Suppressor macrophage (primary cell): ENCODE data around the gene BEST4.
"Not testable (repeated sequence)": the region's sequence is repeated elsewhere in the genome, so short reads cannot be mapped to it uniquely, and the experiment has no call there.

ENCODE experiments used
- DNase-seq, 4 experiments: peaks; one replicate each; pipeline ENCODE4 v3.0.0-alpha.2; 2020 to 2022

The BEST4 gene

DNA sequence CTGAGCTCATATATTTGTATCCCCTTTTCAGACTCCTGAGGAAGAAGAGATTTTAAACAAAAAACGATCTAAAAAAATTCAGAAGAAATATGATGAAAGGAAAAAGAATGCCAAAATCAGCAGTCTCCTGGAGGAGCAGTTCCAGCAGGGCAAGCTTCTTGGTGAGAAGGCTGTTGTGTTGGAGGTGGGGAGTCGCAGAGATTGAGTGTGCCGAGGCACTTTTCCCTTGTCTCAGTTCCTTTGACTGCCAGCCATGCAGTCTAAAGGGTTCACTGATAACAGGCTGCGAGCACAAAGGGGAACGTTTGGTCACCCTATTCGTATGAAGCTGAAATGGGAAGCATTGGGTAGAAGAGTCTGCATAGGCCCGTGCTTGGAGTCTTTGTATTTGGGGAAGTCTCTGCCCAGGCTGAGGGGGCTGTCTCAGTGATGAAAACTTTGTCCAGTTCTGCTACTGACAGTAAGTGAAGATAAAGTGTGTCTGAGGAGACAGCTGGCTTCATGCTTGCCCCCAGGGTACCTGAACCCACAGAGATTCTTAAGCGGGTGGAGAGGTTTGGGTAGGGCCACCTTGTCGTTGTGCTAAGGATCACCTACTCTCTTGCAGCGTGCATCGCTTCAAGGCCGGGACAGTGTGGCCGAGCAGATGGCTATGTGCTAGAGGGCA, 9.9 kb downstream of the BEST4 start:
- DNase-seq, result peak; percentile 69 to 83 (median 78)

DNA sequence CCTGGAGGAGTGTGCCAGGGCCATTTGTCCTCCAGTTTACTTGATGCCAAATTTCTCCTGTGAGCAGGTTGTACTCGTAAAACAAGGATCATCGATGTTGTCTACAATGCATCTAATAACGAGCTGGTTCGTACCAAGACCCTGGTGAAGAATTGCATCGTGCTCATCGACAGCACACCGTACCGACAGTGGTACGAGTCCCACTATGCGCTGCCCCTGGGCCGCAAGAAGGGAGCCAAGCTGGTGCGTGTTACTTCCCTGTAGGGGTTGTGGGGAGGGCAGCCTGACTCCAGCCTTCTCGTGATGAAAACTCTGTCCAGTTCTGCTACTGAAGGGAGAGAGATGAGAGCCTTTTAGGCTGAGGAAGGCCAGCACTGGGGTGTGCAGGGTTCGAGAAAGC, 10.4 kb downstream of the BEST4 start:
- DNase-seq, result no peak

DNA sequence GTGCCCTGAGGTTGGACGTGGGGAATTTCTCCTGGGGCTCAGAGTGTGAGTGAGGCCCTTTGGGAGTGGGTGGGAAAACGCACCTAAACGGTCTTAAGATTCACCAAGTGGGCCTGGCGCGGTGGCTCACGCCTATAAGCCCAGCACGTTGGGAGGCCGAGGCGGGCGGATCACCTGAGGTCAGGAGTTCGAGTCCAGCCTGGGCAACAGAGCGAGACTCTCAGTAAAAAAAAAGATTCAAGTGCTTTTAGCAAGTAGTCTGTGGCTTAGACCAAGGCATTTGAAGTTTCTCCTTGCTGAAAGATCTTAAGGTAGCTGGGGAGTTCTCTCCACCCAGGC, 11.3 kb downstream of the BEST4 start:
- DNase-seq, result no peak

DNA sequence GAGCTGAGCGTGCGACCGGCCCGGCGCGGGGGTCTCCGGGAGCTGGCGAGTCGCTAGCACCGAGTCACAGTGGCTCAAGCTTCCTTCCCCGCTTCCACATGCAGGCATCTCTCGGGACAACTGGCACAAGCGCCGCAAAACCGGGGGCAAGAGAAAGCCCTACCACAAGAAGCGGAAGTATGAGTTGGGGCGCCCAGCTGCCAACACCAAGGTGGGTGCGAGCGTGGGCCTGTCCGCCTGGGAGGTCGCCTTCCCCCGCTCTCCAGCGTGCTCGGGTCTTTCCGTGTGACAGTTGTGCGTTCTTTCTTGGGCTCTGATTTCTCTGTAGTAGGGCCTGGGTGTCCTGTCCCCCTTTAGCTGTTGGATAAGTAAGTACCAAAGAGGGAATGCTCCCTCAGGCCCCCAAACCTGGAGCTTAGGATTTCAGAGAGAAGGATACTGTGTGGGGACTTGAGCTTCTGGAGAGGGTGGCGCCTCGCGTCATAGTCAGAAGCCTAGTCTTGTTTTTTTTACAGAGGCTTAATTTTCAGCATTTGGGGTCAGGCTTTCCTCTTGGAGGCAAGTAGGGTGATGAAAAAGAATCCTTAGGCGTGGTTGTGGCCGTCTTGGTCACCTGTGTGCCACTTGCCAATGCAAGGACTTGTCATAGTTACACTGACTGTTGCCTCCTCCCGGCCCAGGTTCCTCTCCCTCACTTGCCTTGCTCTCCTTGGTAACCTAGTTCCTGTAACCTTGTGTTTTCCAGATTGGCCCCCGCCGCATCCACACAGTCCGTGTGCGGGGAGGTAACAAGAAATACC, 11.8 kb downstream of the BEST4 start:
- peak; percentile 45 to 72 (median 61) for DNase-seq

DNA sequence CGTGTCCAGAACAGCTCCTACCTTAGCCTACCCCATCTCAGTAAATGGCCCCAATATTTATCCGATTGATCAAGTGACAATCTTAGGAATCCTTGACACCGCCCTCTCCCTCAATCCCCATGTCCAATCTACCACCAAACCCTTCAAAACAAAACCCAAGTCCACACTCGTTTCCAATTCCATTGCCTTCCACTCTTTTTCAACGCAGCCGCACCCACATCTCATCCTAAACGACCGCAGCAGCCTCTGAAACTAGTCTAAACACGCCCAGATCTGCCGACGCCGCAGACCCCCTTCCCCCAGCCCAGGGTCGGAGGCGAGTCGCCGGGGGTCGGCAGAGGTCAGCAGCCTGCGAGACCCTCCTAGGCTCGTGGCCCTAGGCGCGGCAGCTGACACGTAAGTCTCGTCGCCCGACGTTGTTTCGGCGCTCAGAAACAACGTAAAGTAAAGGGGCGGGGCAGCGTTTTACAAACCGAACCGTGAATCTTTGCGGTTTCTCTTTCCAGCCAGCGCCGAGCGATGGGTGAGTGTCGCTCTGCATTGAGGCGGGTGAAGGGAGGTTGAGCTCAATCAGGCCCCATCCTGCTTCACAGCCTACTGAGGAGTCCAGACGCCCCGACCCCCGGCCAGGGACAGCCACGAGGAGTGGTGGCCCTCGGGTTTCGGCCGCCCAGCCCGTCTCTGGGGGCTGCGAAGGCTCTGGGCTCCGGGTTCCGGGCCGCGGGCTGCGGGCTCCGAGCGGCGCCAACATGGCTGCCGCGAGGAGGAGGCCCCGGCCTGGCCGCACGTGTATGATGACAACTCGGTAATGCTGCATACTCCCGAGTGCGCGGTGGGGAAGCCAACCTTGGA, 12.7 kb downstream of the BEST4 start, which contains the start of gene RPS8:
Gene RPS8 (plus strand): TSS at position 463 of the 852 bp plus-strand sequence. CDS start 57 bp downstream, at position 520.
- peak; percentile 96 to 97 (median 96) for DNase-seq

DNA sequence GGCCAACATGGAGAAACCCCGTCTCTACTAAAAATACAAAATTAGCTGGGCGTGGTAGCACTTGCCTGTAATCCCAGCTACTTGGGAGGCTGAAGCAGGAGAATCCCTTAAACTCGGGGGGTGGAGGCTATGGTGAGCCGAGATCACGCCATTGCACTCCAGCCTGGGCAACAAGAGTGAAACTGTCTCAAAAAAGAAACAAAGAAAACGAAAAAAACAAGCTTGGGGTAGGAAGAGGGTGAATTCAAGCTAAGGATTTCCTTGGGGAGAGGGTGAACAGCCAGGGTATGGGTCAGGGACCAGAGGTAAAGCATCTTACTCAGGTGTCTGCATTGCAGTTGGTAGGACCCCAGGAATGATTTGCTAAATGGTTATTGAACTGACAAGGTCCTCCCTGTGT, 21.5 kb downstream of the BEST4 start:
- DNase-seq, result not testable (repeated sequence)

DNA sequence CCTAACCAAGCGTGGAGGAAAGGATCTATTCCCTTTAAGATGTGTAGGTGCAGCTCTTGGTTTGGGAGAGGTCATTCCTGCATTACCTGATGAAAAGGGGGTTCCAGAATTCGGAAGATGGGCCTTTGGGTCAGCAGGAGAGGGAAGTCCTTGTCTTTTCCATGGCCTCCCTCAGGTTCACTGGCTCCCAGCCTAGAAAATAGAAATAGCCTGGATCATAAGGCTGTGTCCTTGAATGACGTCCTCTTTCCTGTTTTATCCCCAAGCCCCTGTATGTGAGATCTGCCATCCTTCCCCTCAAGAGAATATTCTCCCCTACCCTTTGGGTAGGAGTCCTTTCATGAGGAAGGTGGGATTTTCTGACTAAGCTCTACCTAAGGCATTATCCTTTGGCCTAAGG, 27.1 kb downstream of the BEST4 start:
- no peak for DNase-seq

DNA sequence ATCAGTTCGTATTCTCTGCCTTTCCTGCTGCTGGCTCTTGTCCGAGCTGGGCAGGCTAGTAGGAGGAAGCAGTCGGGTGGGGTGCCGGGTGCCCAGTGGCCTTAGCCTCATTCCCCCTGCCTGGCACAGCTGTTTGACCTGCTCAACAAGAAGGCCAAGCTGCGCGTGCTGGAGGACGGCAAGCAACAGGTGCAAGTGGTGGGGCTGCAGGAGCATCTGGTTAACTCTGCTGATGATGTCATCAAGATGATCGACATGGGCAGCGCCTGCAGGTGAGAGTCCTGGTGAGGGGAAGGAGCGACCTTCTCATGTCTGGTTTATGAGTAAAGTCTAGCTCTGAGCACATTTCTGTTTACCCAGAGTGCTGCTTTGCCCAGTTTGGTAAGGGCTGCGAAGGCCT, 28.9 kb downstream of the BEST4 start:
- DNase-seq, result no peak

DNA sequence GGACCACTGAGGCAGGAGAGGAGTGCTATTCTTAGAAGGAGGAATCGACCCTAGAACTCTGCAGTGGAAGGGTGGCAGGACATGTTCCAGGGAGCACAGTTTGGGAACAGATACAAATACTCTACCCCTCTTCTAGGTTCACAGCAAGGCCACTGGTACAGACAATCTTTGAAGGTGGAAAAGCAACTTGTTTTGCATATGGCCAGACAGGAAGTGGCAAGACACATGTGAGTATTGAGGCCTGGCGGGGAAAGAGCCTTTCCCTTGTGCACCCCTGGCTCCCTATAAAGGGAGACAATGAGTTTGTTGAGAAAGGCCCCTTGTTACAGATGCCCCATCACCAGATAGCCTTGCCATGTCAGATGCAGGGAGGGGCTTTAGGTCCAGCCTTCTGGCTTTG, 30.6 kb downstream of the BEST4 start:
- no peak for DNase-seq

DNA sequence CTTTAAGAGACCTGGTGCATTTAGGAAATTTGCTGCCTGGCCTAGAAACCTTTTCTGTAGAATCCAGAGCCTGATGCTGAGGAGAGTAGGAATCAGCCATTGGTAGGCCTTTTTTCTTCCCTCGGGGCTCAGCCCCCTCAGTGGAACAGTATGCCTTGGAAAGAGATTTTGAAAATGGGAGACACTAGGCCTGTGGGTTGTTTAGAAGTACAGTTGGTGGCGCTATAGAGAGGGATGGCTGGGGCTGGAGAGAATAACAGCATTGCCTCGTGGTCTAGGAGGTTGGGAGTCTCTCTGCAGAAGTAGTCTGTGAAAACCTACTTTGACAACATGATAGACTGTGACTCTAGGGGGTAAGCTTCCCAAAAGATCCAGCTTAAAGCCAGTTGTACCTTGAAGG, 40.1 kb downstream of the BEST4 start:
- DNase-seq, result no peak

DNA sequence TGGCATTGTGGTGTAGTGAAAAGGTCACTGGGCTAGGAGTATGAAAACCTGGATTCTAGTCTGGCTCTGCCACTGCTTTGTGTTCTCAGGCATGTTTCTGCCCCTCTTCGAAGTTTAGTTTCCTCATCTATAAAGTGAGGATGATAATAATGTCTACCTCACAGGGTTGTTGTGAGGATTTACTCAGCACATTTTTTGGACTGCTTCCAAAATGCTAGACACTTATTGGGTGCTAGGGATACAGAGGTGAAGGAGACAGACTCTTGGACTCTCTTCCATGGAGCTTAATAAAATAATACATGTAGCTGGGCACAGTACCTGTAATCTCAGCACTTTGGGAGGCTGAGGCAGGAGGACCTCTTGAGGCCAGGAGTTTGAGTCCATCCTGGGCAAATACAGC, 44.8 kb downstream of the BEST4 start:
- DNase-seq, result no peak

DNA sequence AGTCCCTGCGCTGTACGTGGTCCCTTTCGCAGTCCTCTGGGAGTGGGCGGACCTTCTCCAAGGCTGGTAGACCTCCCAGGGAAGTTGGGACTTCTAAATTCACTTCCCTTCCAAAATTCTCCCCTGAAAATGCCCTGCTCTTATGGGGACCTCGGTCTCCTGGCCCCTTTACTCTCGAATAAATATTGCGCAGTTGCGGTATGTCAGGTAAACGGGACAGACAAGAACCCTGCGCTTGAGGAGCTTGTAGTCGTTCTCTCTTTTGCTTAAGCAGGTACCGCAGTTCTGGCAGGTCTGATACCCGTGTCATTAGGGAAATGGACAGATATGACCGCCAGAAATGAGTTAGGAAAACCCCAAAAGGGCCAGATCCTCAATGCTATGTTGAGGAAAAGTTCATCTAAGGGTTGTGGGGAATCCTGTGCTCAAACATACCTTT, 47.8 kb downstream of the BEST4 start:
- DNase-seq, result peak in 2 of 4 experiments; percentile 16 to 41

DNA sequence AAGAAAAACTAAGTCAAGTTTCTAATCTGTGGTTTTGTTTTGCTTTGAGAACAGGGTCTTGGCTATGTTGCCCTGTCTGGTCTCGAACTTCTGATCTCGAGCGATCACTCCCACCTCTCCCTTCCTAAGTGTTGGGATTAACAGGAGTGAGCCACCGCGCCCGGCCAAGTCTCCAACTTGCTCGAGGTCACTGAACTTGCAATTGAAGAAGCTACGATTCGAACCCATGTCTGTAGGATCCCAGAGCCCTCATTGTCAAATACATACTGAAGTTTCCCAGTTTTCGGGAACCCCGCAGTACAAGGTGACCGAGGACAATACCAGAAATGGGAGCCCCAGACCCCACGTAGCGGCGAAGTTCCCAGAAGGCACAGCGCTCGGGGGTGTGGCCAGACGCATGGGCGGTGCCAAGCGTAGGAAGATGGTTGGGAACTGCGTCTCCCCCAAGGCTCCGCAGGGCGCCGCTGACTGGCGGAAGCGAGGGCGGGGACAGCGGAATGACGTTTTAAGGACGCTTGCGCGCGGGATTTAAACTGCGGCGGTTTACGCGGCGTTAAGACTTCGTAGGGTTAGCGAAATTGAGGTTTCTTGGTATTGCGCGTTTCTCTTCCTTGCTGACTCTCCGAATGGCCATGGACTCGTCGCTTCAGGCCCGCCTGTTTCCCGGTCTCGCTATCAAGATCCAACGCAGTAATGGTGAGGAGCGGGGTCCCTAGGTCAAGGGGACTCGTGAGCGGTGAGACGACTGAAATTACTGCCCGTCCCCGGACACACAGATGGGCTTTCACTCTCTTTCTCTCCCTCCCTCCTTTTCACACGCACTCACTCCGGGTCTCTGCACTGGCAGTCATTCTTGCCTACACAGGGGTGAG, 48.4 kb downstream of the BEST4 start, which contains the start of gene KIF2C:
Gene KIF2C (plus strand): TSS at position 531 of the 872 bp plus-strand sequence. CDS start 96 bp downstream, at position 627.
- DNase-seq, result peak; percentile 99

DNA sequence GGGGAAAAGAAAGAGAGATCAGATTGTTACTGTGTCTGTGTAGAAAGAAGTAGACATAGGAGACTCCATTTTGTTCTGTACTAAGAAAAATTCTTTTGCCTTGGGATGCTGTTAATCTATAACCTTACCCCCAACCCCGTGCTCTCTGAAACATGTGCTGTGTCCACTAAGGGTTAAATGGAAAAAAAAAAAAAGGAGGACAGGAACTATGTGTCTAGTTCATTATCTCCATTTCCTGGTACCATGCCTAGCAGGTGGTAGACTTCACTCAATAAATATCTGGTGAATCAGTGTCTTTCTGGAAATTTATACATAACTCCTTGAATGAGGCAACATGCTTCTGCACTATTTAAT, 49.0 kb downstream of the BEST4 start:
- not testable (repeated sequence) for DNase-seq

DNA sequence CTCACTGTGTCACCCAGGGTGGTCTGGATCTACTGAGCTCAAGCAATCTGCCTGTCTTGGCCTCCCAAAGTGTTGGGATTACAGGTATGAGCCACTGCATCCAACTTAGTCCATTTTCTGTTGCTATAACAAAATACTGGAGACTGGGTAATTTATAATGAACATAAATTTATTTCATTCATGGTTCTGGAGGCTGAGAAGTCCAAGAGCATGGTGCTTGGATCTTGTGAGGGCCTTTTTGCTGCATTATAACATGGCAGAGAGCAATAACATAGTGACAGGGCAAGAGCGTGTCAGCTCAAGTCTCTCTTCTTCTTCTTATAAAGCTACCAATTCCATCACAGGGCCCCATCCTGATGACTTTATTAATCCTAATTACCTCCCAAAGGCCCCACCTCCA, 52.0 kb downstream of the BEST4 start:
- no peak for DNase-seq

DNA sequence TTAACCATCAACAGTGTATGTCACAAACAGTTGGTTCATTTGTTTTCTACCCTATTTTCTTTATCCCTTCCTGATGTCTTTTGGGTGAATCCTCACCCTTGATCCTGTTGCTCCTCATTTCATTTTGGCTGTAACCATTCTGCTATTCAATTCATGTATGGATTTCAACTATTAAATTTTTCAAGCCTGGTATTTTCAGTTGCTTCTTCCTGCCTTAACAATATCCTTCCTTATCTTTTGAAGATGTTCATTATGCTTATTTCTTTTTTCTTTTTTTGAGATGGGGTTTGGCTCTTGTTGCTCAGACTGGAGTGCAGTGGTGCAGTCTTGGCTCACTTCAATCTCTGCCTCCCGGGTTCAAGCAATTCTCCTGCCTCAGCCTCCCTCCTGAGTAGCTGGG, 54.2 kb downstream of the BEST4 start:
- no peak for DNase-seq
